NCI-H2227 (cell line): ENCODE results near the gene LPCAT3.
A peak's percentile ranks its signal among the peaks of the same experiment; 100 is the strongest.

Experiments
- DNase-seq: peaks from one replicate; lab custom pipeline; 2025; ENCODE audit not compliant: unreplicated experiment; lab: John Stamatoyannopoulos, UW

LPCAT3 gene

GRCh38 chr12:6954316-6955107 lies 63.8 kb downstream of the LPCAT3 start:
- no peak for DNase-seq

GRCh38 chr12:6953442-6954315 lies 64.6 kb downstream of the LPCAT3 start:
- DNase-seq: no peak

DNA sequence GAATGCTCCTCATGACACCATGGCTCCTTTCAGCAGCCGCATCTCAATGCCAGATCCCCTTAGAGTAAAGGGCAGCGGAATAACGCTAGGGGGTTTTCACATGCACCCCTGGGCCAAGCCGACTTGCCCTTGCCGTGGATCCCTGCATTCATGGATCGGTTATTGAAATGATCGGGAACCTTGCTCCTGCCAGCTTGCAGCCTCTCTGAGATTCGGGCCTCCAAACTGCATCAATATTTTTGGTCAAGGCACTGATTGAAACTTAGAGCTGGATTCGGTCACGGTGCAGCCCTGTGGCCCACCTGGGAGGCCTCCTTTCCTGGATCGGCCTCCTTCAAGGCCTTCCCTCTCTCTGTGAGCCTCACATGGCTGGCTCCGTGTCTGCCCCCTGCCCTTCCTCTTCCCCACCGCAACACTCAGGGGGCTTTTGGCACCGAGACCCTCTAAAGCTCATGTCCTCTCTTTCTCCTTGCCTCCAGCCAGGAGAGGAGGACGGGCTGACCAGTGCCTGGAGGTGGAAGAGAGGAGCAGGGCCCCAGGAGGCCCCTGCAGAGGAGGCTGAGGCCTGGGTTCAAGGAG lies 65.3 kb downstream of the LPCAT3 start:
- no peak for DNase-seq

DNA sequence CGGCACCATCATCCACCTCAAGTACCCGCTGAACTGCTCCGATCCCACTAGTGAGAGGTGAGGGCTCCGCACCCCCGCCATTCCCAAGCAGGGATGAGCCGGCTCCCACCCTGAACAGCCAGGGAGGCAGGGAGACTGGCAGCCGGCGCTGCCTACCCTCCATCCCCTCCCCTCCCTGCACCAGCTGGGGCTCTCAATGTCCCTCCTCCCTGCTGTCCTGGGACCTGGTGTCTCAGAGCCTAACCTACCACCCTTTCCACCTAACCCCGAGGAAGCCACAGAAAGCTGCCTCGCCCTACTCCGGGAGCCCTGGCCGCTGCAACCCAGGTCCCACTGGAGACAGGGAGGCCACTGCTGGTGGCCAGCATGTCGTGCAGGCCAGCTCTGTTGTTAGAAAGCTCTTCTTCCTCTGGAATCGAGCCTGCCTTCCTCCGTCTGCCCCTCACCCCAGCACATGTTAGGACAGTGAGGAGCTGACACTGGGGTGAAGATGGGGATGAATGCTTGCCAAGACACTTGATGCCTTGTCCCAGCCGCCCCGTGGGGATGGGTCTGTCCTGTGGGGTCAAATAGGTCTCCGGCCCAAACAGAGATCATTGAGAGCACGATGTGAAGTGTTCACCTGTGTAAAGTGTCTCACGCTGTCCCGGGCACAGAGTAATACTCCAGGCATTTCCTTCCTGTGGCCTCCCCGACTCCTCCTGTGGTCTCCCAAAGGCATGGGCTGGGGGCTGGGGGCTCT lies 66.0 kb downstream of the LPCAT3 start:
- DNase-seq: no peak

DNA sequence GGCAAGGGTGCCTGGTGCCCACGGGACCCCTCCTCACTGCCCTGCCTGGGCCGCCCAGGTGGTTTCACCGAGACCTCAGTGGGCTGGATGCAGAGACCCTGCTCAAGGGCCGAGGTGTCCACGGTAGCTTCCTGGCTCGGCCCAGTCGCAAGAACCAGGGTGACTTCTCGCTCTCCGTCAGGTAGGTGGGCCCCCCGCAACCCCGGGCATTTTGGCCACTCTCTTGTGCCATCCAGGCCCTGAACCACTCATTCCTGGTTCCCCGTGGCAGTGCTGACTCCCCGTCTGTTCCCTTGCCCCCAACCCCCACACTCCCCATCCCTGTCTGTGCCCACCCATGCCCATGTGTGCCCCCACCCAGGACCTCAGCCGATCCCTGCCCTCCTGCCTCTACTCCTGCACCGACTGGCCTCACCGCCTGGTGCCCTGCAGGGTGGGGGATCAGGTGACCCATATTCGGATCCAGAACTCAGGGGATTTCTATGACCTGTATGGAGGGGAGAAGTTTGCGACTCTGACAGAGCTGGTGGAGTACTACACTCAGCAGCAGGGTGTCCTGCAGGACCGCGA lies 66.6 kb downstream of the LPCAT3 start:
- DNase-seq: no peak

DNA sequence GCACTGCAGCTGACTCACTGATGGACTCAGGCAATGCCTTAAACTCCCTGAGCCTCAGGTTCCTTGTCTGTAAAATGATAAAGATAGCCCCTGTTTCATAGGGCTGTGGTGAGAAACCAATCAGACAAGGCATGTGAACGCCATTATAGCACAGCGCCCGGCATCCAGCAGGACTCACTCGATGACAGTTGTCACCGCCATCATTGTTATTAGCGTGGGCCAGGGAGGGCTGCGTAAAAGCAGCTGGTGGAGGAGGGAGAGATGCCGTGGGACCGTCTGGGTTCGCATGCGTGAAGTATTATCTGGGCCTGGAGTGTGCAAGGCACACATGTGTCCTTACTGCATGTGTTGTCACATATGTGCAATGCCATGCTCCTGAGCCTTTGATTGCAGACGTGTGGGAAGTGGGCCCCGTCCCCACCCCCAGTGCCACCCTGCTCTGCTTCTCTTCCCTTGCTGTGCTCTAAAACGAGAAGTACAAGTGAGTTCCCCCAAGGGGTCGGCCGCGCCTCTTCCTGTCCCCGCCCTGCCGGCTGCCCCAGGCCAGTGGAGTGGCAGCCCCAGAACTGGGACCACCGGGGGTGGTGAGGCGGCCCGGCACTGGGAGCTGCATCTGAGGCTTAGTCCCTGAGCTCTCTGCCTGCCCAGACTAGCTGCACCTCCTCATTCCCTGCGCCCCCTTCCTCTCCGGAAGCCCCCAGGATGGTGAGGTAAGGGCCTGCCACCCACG lies 67.3 kb downstream of the LPCAT3 start, which contains the start of gene PTPN6:
TSS of gene PTPN6 (plus strand) at position 546 of the 730 bp plus-strand sequence. CDS start at position 703, 157 bp downstream.
- no peak for DNase-seq

- DNase-seq: no peak
Measured at GRCh38 chr12:6950401-6950801, 67.9 kb downstream of the LPCAT3 start.

DNA sequence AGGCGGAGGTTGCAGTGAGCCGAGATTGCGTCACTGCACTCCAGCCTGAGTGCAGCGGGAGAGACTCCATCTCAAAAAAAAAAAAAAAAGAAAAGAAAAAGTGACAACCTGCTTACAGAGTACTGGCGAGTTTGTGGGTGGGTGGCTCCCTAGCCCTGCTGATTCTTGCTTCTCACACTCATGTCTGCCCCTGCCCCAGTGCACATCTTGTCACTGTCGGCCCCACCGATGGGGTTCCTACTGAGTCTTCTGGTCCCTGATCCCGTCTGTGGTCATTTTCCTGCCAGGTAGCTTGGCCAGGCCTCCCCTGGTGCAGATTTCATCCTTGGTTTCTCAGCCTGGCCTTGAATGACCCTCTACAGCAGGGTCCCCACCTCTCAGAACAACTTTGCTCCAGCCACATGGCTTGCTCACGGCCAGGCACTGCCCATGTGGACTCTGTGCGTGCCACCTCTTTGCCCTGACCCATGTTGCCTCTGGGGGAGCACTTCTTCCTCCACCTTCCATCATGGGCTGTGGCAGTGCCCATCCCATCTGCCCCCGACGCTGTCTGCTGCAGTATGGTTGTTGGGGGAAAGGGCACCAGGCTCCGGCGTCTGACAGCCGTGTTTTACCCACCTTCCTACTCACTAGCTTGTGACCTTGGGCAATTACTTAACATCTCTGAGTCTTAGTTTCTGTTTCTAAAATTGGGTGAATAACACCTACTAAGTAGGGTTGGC lies 69.2 kb downstream of the LPCAT3 start:
- no peak for DNase-seq

- DNase-seq: no peak
Measured at GRCh38 chr12:6947615-6948014, 70.7 kb downstream of the LPCAT3 start.

GRCh38 chr12:6946920-6947374 lies 71.3 kb downstream of the LPCAT3 start:
- DNase-seq: no peak

GRCh38 chr12:6946033-6946919 lies 72.0 kb downstream of the LPCAT3 start:
- DNase-seq: peak; percentile 87

- no peak for DNase-seq
Measured at GRCh38 chr12:6945613-6946012, 72.7 kb downstream of the LPCAT3 start.

GRCh38 chr12:6944381-6945186 lies 73.7 kb downstream of the LPCAT3 start:
- DNase-seq: peak; percentile 92

DNA sequence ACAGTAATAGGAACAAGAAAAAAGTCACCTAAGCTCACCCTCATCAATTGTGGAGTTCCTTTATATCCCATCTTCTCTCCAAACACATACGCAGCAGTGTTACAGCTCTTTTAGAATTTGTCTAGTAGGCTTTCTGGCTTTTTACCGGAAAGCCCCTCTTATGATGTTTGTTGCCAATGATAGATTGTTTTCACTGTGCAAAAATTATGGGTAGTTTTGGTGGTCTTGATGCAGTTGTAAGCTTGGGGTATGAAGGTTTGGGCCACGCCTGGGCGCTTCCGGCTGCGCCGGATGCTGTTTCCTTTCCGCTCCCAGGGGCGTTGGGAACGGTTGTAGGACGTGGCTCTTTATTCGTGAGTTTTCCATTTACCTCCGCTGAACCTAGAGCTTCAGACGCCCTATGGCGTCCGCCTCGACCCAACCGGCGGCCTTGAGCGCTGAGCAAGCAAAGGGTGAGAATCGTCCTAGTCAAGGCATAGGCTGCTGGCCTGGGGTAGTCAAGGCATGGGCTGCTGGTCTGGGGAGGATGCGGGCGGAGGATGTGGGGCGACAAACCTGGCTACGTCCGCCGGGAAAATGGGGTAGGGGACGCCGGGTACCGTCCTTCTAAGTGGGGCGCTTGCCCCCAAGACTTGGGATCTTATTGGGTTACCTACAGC lies 74.4 kb downstream of the LPCAT3 start, which contains the start of the genes C12orf57 and RNU7-1:
TSS of gene C12orf57 (plus strand) at position 301 of the 659 bp plus-strand sequence. CDS start at position 401, 100 bp downstream.
TSS of gene RNU7-1 (plus strand) at position 95 of the 659 bp plus-strand sequence.
- DNase-seq: peak; percentile 82

GRCh38 chr12:6943389-6943721 lies 74.9 kb downstream of the LPCAT3 start:
- peak; percentile 87 for DNase-seq

- DNase-seq: no peak
Measured at GRCh38 chr12:6942331-6942665, 76.0 kb downstream of the LPCAT3 start.

- DNase-seq: no peak
Measured at GRCh38 chr12:6941782-6942181, 76.5 kb downstream of the LPCAT3 start.
